Pulmonary artery endothelial cell (primary cell): ENCODE measurements around the gene CFAP298. TPM values are rescaled to one million over a fixed set of nuclear protein-coding genes. Genes with fewer than 3 reads are reported as not detected.

Source experiments
- DNase-seq: peaks from one replicate; pipeline ENCODE4 v3.0.0-alpha.2; 2011; ENCODE audit warnings: low read depth, low spot score
- total RNA-seq: library from RNA; depleted of rRNA; stranded (reverse); fragments of >200 nt; gene quantifications from 2 replicates; pipeline ENCODE4 v1.2.3, GENCODE V29; 2014

Gene CFAP298
- total RNA-seq, 1 donor from 2014 or later = 36.5 TPM

DNA sequence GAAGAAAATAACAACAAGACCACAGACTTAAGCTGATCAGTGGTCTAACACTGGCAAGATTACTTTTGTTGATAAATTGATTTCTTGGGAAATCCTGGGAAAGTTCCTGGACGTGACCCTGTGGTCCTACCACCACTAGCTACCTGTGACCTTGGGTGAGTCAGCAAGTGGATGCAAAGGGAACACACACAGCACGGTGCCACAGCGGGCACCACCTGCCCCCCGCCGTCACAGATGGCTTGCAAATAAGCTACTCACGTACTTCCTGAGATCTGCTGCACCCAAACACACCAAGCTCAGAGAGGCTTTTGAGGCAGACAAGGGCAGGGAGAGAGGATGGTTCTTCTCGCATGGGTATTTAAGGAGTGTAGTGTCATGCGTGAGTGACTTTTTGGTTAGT lies 12.7 kb downstream of the CFAP298 start:
- no peak for DNase-seq

DNA sequence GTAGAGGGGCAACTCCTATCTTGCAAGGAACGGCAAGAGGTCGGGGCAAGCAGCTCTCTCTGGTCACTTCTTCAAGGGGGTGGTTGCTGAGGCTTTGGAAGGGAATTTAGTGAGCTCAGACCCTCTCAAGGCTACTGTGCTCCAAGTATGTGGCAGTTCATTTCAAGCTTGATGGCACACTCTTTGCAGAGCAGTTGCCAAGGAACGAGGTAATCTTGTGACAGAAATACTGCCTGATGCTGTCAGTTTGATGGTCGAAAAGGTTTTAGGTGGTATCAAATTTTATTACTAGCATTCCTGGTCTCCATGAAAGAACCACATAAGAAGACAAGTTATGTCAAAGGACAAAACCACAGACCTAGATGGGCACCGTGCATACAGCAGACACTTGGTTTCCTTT lies 13.1 kb downstream of the CFAP298 start:
- DNase-seq = no peak

DNA sequence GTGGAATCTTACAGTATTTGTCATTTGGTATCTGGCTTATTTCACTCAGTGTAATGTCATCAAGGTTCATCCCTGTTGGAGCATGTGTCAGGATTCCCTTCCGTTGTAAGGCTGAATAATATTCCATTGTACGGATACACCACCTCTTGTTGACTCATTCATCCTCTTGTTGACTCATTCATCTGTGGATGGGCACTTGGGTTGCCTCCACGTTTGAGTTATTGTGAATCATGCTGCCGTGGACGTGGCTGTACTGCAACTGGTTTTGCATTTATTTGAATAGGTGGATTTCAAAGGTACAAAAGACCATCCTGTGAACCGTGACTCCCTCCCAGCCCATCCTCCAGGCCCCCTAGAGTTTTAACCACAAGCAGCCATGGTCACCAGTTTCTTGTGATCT lies 15.0 kb downstream of the CFAP298 start:
- DNase-seq = peak; percentile 66

DNA sequence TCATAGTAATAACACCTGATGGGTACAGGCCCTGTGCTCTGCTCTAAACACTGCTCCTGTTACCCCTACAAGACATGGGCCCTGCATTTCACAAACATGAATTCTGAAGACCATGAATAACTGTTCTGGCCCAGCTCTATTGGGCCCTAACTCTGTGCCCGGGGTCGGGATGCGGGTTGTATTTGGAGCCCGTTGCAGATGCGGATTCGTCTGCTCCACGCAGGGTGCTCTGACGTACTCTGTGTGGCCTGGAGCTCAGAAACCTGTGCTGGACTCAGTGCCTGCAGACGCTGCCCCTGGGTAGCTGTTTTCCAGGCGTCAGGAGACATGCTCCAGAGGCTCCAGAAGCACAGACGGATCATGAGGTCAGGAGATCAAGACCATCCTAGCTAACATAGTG lies 16.7 kb downstream of the CFAP298 start:
- DNase-seq = no peak

DNA sequence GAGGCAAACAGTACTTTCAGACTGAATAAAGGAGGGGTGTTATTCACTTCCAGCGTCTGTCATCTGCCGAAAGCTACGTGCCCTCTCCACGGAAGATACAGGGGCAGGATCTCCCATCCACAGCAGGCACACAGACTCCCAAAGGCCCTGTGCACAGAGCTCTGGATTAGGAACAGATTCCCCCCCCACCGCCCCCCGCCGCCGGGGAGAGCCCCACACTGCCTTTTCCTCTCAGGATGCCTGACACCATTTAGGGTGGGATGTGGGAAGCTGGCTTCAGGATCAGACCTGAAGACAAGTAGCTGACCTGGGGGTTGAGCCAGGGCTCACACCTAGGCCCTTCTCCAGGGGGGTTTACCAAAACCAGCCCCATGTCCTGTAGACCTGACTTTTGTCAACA lies 18.5 kb downstream of the CFAP298 start:
- no peak for DNase-seq

DNA sequence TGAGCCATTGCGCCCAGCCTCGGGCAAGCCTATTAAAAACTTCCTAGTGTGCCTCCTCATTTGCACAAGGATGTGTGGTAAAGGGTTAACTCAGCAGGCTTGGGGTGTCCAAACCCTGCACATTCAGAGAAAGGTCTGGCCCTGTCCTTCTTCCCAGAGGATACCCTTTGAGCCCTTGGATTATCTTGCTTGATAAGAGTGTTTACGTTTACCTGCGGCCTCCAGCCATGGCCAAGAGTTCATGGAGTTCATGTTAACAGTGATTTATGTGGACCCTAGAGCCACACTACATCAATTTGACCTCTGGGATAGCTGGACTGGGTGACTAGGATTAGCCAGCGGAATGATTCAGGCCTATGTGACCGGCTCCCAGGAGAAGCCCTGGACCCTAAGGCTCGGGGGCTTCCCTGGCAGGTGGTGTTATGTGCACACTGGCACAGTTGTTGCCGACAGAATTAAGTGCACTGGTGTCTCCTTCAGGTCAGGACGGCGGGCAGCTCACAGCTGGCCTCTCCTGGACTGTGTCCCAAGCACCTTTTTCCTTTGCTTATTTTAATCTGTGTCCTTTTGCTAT lies 19.2 kb downstream of the CFAP298 start:
- no peak for DNase-seq

DNA sequence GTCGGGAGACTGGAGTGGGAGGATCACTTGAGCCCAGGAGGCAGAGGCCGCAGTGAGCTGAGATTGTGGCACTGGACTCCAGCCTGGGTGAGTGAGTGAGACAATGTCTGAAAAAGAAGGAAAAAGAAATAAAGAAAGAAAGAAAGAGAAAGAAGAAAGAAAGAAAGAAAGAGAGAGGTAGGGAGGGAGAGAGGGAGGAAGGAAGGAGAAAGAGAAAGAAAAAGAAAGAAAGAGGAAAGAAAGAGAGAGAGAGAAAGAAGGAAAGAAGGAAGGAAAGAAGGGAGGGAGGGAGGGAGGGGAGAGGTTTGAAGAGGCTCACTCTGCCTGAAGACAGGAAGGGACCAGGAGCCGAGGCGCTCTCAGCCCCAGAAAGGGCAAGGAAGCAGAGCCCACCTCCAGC lies 22.0 kb downstream of the CFAP298 start:
- DNase-seq = no peak

DNA sequence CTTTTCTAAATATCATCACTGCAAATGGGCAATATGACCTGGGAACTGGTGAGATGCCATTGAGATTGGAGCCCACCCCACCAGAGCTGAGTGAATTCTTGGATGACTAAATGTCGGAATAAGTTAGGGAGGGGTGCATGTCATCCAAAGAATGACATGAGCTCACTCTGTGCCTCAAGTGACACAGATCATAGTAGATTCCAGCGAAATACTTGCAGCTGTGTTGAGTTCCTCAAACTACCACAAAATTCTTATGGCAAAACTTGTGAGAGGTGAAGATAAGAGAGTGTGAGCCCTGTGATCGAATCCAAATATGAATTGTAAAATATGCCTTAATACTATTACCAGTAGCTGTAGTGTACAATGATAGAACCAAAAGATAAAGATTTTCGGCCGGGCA lies 24.5 kb downstream of the CFAP298 start:
- DNase-seq = no peak

DNA sequence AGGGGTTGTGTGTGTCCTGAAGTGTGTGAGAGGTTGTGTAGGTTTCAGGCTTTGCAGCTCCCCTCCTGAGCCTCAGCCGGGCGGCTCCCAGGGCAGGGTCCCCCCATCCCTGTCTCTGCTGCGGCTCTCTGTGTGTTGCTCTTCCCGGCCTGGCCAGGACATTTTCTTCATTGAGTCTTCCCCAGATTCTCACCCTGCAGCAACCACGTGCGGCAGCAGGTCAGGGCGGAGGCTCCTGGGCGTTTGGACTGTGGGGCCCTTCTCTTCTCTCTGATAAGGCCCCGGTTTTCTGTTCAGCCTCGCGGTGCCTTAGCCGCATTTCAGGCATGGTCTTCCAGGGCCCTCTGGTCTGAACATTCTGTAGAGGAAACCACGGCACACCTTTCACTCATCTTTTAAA lies 25.1 kb downstream of the CFAP298 start:
- no peak for DNase-seq

DNA sequence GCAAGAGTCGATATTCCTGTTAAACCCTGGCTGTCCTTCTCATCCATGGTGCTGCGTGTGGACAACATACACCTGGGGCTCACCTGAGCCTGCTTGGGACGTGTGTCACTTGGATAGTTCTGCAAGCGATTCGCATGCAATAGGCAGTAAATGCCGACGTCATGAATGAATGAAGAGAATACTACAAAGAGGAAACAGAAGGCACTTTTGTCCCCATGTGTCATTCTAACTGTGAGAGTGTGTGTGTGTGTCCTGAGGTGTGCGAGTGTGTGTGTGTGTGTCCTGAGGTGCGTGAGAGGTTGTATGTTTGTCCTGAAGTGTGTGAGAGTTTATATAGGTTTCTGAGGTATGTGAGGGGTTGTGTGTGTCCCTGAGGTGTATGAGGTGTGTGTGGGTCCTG lies 26.2 kb downstream of the CFAP298 start:
- no peak for DNase-seq

DNA sequence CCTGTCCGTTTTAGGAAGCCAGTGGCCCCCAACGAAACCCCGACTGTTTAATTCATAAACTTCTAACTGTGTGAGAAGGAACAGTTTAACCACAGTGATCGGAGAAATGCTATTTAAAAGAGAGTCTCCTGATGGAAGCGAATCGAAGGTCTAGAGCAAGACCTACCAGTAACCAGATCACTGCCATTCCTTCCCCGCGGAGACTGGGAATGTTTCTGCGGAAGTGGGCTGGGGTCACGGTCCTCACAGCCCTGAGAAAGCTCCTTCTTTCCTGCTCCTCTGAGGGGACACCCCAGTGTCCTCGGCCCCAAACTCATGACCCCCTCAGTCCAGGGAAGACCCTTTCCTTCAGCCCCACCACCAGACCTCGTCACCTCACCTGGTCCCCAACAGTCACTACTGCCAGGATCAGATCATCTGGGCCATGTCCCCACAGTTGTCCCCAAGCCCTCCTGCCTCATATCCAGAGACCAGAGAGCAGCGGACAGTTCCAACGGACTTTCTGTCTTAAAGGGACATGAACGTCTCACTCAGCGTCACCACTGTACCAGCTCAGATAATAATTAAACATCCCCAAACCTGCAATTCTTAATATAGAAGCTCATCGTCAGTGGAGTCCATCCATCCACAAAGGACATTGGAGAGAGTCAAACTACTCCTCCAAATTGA lies 27.0 kb downstream of the CFAP298 start, which contains the start of gene TCP10L:
TCP10L (minus strand) TSS at position 482 of the 669 bp plus-strand sequence. CDS start 1,219 bp downstream, outside the sequence.
- no peak for DNase-seq

DNA sequence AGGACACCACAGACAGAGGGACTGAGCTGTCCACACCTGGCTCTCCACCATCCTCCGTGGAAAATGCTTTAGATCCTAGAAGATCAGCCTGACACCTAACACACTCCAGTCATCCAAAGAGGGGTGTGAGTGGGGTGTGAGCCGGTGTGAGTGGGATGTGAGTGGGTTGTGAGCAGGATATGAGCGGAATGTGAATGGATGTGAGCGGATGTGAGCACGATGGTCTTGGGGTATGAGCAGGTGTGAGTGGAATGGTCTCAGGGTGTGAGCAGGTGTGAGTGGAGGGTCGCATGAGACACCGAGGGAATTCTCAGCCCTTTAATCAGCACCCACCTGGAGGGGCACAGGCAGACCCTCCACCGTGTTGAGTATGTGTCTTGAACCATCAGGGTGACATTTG lies 27.7 kb downstream of the CFAP298 start:
- DNase-seq = no peak

DNA sequence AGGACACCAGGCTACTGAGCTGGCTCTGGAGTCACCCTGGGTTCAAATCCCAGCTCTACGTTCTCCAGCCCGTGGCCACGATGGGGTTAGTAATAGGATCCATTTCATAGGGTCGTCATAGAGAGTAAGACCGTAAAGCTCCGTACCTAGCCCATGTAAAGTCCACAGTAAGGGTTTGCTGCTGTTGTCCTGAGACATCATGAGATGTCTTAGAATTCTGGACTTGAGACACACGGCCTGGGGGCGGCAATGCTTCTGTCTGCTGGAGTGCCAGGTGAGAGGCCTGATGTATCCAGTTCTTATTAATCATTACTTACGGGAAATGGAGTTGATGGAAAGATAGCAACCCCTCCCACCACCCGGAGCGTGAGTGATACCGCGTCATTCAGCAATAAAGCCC lies 30.4 kb downstream of the CFAP298 start:
- no peak for DNase-seq

DNA sequence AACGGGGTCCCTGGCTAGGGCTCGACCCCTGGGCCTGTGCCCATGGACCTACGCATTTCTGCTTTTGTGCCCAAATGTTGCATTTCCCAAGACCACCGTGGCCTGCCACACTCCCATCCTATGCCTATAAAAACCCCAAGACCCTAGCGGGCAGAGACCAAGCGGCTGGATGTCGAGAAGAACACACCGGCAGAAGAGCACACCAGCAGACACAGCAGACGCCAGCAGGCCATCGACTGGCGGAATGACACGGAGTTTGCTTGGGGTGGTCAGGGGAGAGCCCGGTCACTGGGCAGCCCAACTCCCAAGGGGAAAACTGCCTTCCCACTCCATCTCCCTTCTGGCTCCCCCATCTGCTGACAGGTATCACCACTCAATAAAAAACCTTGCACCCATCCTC lies 31.2 kb downstream of the CFAP298 start:
- no peak for DNase-seq

DNA sequence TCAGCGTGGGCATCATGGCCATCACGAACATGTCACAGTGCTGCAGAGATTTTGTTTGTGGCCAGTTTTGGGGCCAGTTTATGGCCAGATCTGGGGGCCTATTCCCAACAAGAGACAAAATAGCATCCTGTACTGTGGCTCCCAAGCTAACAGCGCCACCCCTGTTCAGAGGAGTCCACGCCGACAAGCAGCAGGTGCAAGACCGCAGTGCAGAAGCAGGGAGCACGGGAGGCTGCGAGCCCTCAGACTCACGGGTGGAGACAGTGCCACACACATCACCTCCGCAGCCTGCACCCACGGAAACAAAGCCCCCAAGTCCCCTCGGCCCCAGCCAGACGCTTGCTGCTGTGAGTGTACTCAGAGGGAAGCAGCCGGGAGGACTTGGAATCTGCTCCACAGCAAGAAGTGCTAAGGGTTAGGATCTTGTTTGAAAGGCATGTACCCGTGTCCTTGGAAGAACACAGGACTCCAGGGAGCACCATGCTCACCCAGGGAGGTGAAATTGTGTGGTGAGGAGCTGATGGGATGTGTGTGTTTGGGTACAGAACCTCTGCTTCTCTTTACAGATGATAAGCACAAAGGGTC lies 34.0 kb downstream of the CFAP298 start:
- DNase-seq = no peak

DNA sequence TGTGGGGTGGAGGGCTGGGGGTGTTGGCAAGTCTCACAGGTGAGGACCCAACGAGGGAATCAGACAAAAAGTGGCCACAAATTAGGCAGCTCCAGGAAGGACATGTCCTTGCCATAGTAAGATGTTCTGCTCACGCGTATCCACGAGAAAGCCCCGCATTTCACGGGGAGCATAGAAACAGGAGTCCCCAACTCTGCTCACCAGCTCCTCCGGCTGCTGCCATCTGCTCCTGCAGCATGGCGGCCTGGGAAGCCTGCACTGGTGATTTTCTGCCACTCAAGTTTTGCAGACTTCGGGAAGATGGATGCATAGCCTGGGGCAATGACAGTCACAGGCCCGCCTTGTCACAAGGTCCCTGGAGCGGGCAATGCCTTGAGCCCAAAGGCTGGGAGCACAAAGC lies 36.2 kb downstream of the CFAP298 start:
- DNase-seq = no peak

DNA sequence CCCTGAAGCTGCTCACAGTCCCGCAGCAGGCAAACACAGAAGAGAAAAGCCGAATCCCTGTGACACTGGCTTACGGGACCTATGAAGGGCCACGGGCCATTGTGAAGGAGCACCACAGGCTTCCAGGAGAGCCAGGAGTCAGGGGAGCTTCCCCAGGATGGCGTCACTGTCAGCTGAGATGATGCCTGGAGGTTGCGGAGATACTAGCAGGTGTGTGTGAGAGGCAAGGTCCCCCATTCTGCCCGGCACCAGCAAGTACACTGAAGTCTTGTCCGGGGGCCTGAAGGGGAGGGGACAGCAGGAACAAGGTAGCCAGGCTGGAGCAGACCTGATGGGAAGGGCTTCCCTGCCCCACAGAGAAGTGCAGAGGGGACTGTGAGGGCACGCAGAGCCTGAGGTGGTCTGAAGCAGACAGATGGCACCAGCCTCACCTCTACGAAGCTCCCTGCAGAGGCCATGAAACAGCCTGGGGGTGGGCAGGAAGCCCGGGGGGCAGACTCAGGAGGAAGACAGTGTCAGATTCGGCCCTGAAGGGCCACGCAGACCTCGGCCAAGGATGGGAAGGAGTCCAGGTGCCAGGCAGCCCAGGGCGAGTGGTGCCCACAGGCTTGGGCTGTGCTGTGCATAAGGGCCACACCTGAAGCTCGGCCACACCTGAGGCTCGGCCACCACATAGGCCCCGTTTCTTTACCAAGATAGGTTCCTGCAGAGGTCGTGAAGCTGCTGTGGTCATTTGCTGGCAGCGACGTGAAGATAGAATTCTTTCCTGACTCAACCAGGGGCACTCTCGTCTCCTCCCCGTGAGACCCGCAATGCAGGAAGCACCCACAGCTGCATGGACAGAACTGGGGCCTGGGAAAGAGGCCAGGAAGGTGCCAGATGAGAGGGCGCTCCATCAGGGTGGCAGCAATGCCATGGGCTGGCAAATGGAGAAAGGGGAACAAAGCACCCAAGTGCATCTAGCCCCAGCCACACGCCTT lies 36.9 kb downstream of the CFAP298 start:
- no peak for DNase-seq

DNA sequence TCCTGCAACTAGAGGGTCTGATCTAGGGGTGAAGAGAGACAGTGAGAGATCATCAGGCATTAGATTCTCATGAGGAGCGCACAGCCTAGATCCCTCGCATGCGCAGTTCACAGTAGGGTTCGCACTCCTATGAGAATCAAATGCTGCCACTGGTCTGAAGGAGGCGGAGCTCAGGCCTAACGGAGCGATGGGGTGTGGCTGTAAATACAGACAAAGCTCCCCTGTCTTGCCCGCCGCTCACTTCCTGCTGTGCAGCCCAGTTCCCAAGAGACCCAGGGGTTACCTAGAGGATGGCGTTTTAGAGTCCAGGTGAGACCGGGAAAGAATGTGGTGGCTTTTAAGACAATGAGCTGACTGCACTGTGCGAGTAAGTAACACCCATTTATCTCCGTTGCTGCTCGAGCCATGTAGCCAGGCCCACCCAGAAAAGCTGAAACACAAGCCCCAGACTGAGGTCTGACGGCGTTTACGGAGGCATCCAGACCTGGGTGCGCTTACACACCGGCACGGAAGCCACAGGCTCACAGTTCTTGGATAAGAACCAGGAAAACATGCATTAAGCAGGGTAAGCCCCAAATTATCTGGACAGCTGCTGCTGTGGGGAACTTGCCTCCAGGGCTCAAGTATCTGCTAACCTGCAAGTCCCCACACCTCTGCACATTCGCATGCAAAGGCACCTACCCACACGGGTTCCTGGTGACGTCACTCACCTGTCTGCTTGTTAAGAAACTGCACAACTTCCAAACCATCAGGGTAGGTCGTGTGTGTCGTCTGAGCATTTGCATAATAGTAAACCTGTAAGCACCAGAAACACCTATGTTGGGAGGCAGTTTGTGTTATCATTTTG lies 39.4 kb downstream of the CFAP298 start:
- no peak for DNase-seq

DNA sequence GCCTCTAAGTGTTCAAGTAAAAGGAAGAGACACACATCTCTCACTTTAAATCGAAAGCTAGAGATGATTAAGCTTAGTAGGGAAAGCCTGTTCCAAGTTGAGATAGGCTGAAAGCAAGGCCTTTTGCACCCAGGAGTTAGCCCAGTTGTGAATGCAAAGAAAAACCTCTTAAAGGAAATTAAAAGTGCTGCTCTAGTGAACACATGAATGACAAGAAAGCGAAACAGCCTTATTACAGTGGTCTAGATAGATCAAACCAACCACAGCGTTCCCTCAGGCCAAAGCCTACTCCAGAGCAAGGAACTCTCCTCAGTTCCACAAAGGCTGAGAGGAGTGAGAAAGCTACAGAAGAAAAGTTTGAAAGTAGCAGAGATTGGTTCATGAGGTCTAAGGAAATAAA lies 41.7 kb downstream of the CFAP298 start:
- no peak for DNase-seq

DNA sequence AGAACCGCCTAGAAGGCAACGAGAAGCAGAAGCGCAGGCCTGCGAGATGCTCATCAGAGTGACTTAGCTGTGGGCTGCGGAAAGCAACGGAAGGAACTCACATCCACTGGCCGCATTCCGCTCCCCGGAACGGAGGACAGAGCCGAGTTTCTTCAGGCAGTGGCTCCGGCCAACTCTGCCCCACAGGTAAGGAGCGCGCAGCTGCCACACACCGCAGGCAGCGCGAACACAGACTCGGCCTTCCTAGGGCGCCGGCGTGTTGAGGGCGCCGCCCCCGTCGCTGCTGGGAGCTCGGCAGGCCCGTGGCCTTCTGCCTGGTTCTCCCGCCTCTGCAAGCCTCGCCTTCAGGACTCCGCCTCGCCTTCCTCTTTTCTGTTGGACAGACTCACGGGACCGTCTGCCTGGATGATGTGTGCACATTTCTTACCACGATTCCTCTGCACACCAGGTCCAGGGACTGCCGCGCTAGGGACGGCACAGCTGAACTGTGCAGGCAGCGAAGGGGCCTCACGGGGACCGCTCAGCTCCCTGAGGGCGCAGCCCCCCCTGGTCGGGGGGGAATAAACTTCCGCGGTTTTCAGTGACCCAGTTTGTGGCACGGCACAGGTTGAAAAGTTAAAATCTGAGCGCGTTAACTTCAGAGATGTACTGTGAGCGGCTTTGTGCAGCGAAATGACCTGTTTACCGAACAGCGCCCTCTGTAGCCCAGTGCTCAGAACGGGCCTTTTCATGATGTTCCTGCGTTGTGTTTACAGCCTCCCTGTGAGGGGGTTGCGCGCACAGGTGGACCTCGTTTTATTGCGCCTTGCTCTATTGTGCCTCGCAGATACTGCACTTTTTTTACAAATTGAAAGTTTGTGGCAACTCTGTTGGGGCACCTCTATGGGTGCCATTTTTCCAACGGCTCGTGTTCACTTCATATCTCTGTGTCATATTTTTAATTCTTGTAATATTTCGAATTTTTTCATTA lies 42.6 kb downstream of the CFAP298 start:
- peak; percentile 64 for DNase-seq
